ENCODE data around the gene IL25. TPM values are rescaled to one million over a fixed set of nuclear protein-coding genes. Genes with fewer than 3 reads are reported as not detected.

The IL25 gene
- total RNA-seq, 1 donor from 2014 or later = not detected

DNA sequence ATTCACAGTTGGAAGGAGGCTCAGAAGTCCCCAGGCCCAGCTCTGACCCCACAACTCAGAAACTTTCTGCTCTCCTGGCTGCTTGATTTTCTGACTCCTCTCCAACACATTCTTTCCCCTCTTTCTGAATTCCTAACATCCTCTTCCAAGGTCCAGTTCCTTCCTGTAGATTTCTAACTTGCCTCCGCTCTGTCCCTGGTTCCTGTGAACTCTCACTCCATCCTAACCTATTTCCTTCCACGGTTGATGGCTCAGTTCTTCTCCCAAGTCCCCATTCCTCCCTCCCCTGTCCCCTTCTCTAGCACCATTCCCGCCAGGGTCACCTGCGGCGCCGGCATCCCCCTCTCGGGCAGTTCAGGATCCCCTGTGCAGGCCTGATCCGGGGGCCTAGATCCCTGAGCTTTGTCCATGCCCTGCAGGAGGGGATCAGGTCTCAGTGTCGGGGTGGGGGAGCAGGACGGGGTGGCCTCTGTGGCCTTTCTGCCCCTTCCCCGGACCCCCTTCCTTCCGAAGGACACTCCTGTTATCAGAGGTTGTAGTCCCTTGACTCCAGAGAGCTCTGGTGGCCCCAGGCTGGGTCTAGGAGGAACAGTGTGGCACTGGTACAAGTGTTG is 13.9 kb upstream of the IL25 start:
- TF ChIP-seq CTCF (IDR thresholded peaks at IDR 0.05) = no peak
- H3K4me3 Mint-ChIP-seq = no peak overlapping the region
- no peaks in the 10 kb centered on the region for H3K4me1 Mint-ChIP-seq
- ATAC-seq (ENCODE audit: low read depth) (no peak), DNase-seq (no peak)
- ChIA-PET POLR2A (no interaction called here), CTCF (no interaction called here)
- H3K36me3 Mint-ChIP-seq (ENCODE audit: low read depth) = no peaks in the 10 kb centered on the region
- intact Hi-C loops (cut with micrococcal nuclease) = no loop called here
- no peaks in the 10 kb centered on the region for H3K9me3 Mint-ChIP-seq
- H3K27me3 Mint-ChIP-seq = peaks cover 38% of the 10 kb centered on the region
- no peak overlapping the region for H3K27ac Mint-ChIP-seq

- no peak for TF ChIP-seq CTCF (IDR thresholded peaks at IDR 0.05)
- Mint-ChIP-seq H3K4me3 (no peak overlapping the region), H3K27ac (no peak overlapping the region), H3K27me3 (peaks cover 36% of the 10 kb centered on the region), H3K9me3 (no peaks in the 10 kb centered on the region), H3K4me1 (no peaks in the 10 kb centered on the region), H3K36me3 (ENCODE audit: low read depth) (no peaks in the 10 kb centered on the region)
- ChIA-PET CTCF (no interaction called here), POLR2A (no interaction called here)
- DNase-seq (no peak), ATAC-seq (ENCODE audit: low read depth) (no peak)
- intact Hi-C loops (cut with micrococcal nuclease) = no loop called here
Observed at GRCh38 chr14:23359167-23359626, 13.4 kb upstream of the IL25 start.

GRCh38 chr14:23359722-23360447 is 12.7 kb upstream of the IL25 start:
- ATAC-seq (ENCODE audit: low read depth) = no peak
- CTCF ChIA-PET = no interaction called here
- Mint-ChIP-seq H3K9me3 (no peaks in the 10 kb centered on the region), H3K4me1 (no peaks in the 10 kb centered on the region), H3K27me3 (peaks cover 36% of the 10 kb centered on the region), H3K27ac (no peak overlapping the region), H3K4me3 (no peak overlapping the region), H3K36me3 (ENCODE audit: low read depth) (no peaks in the 10 kb centered on the region)
- intact Hi-C loops (cut with micrococcal nuclease) = no loop called here
- DNase-seq = no peak
- POLR2A ChIA-PET = interaction anchor here (0.6 kb wide), 1 partner anchor 647 kb away, joined by 5 read pairs; no protein-coding TSS in a partner anchor
- TF ChIP-seq CTCF (IDR thresholded peaks at IDR 0.05) = no peak

- Mint-ChIP-seq H3K36me3 (ENCODE audit: low read depth) (no peaks in the 10 kb centered on the region), H3K9me3 (no peaks in the 10 kb centered on the region), H3K4me1 (no peaks in the 10 kb centered on the region), H3K27ac (no peak overlapping the region), H3K4me3 (no peak overlapping the region), H3K27me3 (peaks cover 33% of the 10 kb centered on the region)
- ChIA-PET CTCF (no interaction called here), POLR2A (interaction anchor here (0.5 to 0.6 kb wide), 2 partner anchors 56 to 647 kb away, joined by 4 to 5 read pairs; no protein-coding TSS in a partner anchor)
- intact Hi-C loops (cut with micrococcal nuclease) = no loop called here
- ATAC-seq (ENCODE audit: low read depth) (no peak), DNase-seq (no peak)
- no peak for TF ChIP-seq CTCF (IDR thresholded peaks at IDR 0.05)
Observed at GRCh38 chr14:23360496-23360895, 12.1 kb upstream of the IL25 start.

DNA sequence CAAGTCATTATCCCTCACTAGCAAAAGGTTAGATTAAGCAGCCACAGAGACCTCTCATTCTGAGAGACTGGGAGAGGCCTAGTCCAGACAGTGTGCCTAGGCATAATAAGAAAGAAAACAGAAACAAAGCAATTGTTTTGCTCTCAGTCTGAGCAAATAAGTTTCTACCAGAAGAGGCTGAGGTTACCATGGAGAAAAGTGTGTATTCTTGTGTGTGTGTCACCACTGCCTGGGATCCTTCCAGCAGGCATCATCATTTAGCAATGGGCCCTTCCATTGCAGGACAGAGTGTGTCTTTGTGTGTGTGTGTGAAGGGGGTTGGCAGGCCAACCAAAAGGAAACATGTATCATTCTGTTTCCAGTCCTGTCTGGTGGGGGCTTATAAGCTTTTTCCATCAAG is 11.3 kb upstream of the IL25 start:
- POLR2A ChIA-PET = no interaction called here
- intact Hi-C loops (cut with micrococcal nuclease) = no loop called here
- H3K27me3 Mint-ChIP-seq = peaks cover 29% of the 10 kb centered on the region
- CTCF ChIA-PET = no interaction called here
- DNase-seq (no peak), ATAC-seq (ENCODE audit: low read depth) (no peak)
- H3K27ac Mint-ChIP-seq = no peak overlapping the region
- no peak for TF ChIP-seq CTCF (IDR thresholded peaks at IDR 0.05)
- no peak overlapping the region for H3K4me3 Mint-ChIP-seq
- H3K4me1 Mint-ChIP-seq = no peaks in the 10 kb centered on the region
- no peaks in the 10 kb centered on the region for H3K9me3 Mint-ChIP-seq
- H3K36me3 Mint-ChIP-seq (ENCODE audit: low read depth) = no peaks in the 10 kb centered on the region

All from activated B cell treated with CpG ODN at 0.5 μM for 24 hours (primary cell).